Adrenal gland (tissue), 12 donors: Measurements from ENCODE around the gene KRT72. TPM values are rescaled to one million over a fixed set of nuclear protein-coding genes. Genes with fewer than 3 reads are reported as not detected.

Source experiments
- DNase-seq, 7 donors: peaks; one replicate each; pipeline ENCODE4 v3.0.0-alpha.2; 2019 to 2020
- H3K27ac ChIP-seq, 5 donors: fragments of 200-600 bp; sonication (generic) in 4 of 5; 1 replicate in 3 of 5; 2 replicates in 2 of 5; pipeline versions ENCODE4 v1.5.1 to v1.8.0; 2016 to 2020; ENCODE audit warnings: mild to moderate bottlenecking in 1 of 5
- H3K27me3 ChIP-seq: fragments of 200-600 bp; 2 replicates; pipeline ENCODE4 v1.8.0; 2021
- H3K36me3 ChIP-seq, 2 donors: fragments of 200-600 bp; replicated peaks in 1 of 2; 1 replicate in 1 of 2; 2 replicates in 1 of 2; pipeline versions ENCODE4 v1.5.1 to v1.8.0; 2018 to 2022
- H3K4me1 ChIP-seq, 2 donors: fragments of 200-600 bp; replicated peaks in 1 of 2; 1 replicate in 1 of 2; 2 replicates in 1 of 2; pipeline versions ENCODE4 v1.5.1 to v1.8.0; 2018 to 2021
- H3K4me3 ChIP-seq, 4 donors: fragments of 200-600 bp; sonication (generic) in 3 of 4; one replicate each; pipeline ENCODE4 v1.5.1; 2016 to 2018
- H3K9me3 ChIP-seq, 3 donors: fragments of 200-600 bp; sonication (generic) in 1 of 3; replicated peaks in 1 of 3; 1 replicate in 2 of 3; 2 replicates in 1 of 3; pipeline versions ENCODE4 v1.5.1 to v1.8.0; 2016 to 2021
- CTCF ChIP-seq, 6 experiments: fragments of 450-650 bp in 4 of 6; fragments of 200-600 bp in 2 of 6; sonication (generic) in 1 of 6; IDR thresholded peaks; 1 replicate in 5 of 6; 2 replicates in 1 of 6; pipeline versions ENCODE4 v1.5.1 to v1.8.0; 2016 to 2021; ENCODE audit warnings: antibody characterized with exemption in 6 of 6, mild to moderate bottlenecking in 2 of 6, moderate library complexity in 1 of 6
- POLR2A ChIP-seq, 2 donors: fragments of 450-650 bp; IDR thresholded peaks; one replicate each; pipeline ENCODE4 v1.6.1; 2017; ENCODE audit warnings: antibody characterized with exemption in 2 of 2, mild to moderate bottlenecking in 2 of 2, moderate library complexity in 1 of 2
- WGBS, 4 donors: extraction: QIAGEN DNeasy Blood & Tissue Kit in 2 of 4; methylation state at CpG; one replicate each; pipeline versions ENCODE4 v1.1.5 to v1.1.7; 2013 to 2017; 5-methylcytosine and 5-hydroxymethylcytosine counted together
- intact Hi-C, 2 donors: fragments of 100-400 bp; cut with DNase I; formaldehyde crosslinking; loops; one replicate each; pipeline versions ENCODE4 v1.14.1 to v1.15.0; 2022 to 2023
- polyA plus RNA-seq, 3 donors: library from polyadenylated mRNA; stranded (reverse); fragments of 200-250 nt in 2 of 3; fragments of 350-450 nt in 1 of 3; fragmentation: Illumina TruSeq in 1 of 3; extraction: RNeasy Lipid Tissue Mini Kit (QIAGEN cat#74804) in 1 of 3; gene quantifications; one replicate each; pipeline ENCODE4 v1.2.3, GENCODE V29; 2013 to 2014
- total RNA-seq, 9 donors: library from RNA; depleted of rRNA in 4 of 9; stranded (reverse); fragments of >200 nt in 4 of 9; fragments of 120-200 nt in 1 of 9; fragmentation: NEBNext Ultra II Directional in 1 of 9; extraction: Animal tissue kit (Norgen Biotek cat#: 25700) in 1 of 9; gene quantifications; one replicate each; pipeline versions ENCODE4 v1.1.0 to v1.2.4, GENCODE V29; 2013 to 2023
- donor health status: healthy with polysubstance abuse.
- donor health status: Bipolar disorder and iron deficiency.
- donor health status: DM: yes; HTN: yes; CAD: no.
- donor health status: DM: no; HTN: no; CAD: no.
- donor health status: DM: no; HTN: no; CAD: no.
- donor health status: DM: yes; HTN: yes; CAD: no.

The KRT72 gene
- total and polyA plus RNA-seq, 12 donors, result 0.14 to 2.7 TPM; not detected in 10

GRCh38 chr12:52644078-52644415 lies 42.8 kb upstream of the KRT72 start:
- Histone ChIP-seq H3K27me3 (peaks cover 6% of the 10 kb centered on the region), H3K4me1 (no peaks in the 10 kb centered on the region), H3K9me3 (no peaks in the 10 kb centered on the region), H3K4me3 (no peak overlapping the region), H3K36me3 (no peaks in the 10 kb centered on the region), H3K27ac (no peak overlapping the region)
- intact Hi-C loops, result no loop called here
- no peak for DNase-seq
- 83 to 89% (median 84%) methylated on average over 3 to 6 of the region's 6 CpGs for WGBS, 4 donors
- TF ChIP-seq POLR2A (IDR thresholded peaks at IDR 0.05) (no peak), CTCF (IDR thresholded peaks at IDR 0.05) (no peak)

GRCh38 chr12:52643233-52644077 lies 42.2 kb upstream of the KRT72 start:
- H3K9me3 ChIP-seq, result no peaks in the 10 kb centered on the region
- intact Hi-C loops, result no loop called here
- H3K27me3 ChIP-seq, result peaks cover 6% of the 10 kb centered on the region
- H3K36me3 ChIP-seq, result no peaks in the 10 kb centered on the region
- TF ChIP-seq CTCF (IDR thresholded peaks at IDR 0.05) (no peak), POLR2A (IDR thresholded peaks at IDR 0.05) (no peak)
- 81 to 89% (median 86%) methylated on average over 9 to 10 of the region's 10 CpGs for WGBS, 4 donors
- no peaks in the 10 kb centered on the region for H3K4me1 ChIP-seq
- H3K4me3 ChIP-seq, result no peak overlapping the region
- H3K27ac ChIP-seq, result no peak overlapping the region
- DNase-seq, result no peak

GRCh38 chr12:52641468-52641867 lies 40.2 kb upstream of the KRT72 start:
- Histone ChIP-seq H3K4me3 (no peak overlapping the region), H3K27me3 (peaks cover 6% of the 10 kb centered on the region), H3K9me3 (no peaks in the 10 kb centered on the region), H3K4me1 (no peaks in the 10 kb centered on the region), H3K27ac (no peak overlapping the region), H3K36me3 (no peaks in the 10 kb centered on the region)
- no peak for TF ChIP-seq CTCF (IDR thresholded peaks at IDR 0.05)
- no peak for TF ChIP-seq POLR2A (IDR thresholded peaks at IDR 0.05)
- intact Hi-C loops, result no loop called here
- no peak for DNase-seq
- whole genome bisulfite sequencing, 4 donors, result 67 to 76% (median 73%) methylated on average over 4 of the region's 4 CpGs

- Histone ChIP-seq H3K4me1 (no peaks in the 10 kb centered on the region), H3K4me3 (no peak overlapping the region), H3K27me3 (peaks cover 9% of the 10 kb centered on the region), H3K27ac (no peak overlapping the region), H3K9me3 (no peaks in the 10 kb centered on the region), H3K36me3 (no peaks in the 10 kb centered on the region)
- intact Hi-C loops, result no loop called here
- TF ChIP-seq POLR2A (IDR thresholded peaks at IDR 0.05), result no peak
- no peak for TF ChIP-seq CTCF (IDR thresholded peaks at IDR 0.05)
- WGBS, 4 donors, result 57 to 77% (median 69%) methylated on average over 4 of the region's 4 CpGs
- DNase-seq, result peak in 1 of 7 donors; percentile 11
Observed at GRCh38 chr12:52637299-52637698, 36.0 kb upstream of the KRT72 start.
